Measurements from ENCODE around the gene FLVCR2.

Gene FLVCR2

GRCh38 chr14:75589931-75590330 is 11.5 kb downstream of the FLVCR2 start:
- H3K9ac ChIP-seq (ENCODE audit: low read length), result no peak overlapping the region
- H3K9me2 ChIP-seq (replicated peaks; ENCODE audit: insufficient read depth, low read length), result no peaks in the 10 kb centered on the region
- H4K20me1 ChIP-seq (ENCODE audit: insufficient read depth, low read length), result no peaks in the 10 kb centered on the region
- H3K27ac ChIP-seq (ENCODE audit: low read length), result no peak overlapping the region
- no peak overlapping the region for H3K4me3 ChIP-seq (ENCODE audit: low read length)
- H3K4me1 ChIP-seq (ENCODE audit: low read length), result no peaks in the 10 kb centered on the region
- H3F3A ChIP-seq (ENCODE audit: insufficient read depth, low read length), result no peaks in the 10 kb centered on the region
- TF ChIP-seq EZH2phosphoT487 (IDR thresholded peaks at IDR 0.05; ENCODE audit: low read length) (no peak), EZH2 (optimal IDR thresholded peaks at IDR 0.05; ENCODE audit: low read depth, low read length) (no peak)
- TF ChIP-seq, protein P1, sequence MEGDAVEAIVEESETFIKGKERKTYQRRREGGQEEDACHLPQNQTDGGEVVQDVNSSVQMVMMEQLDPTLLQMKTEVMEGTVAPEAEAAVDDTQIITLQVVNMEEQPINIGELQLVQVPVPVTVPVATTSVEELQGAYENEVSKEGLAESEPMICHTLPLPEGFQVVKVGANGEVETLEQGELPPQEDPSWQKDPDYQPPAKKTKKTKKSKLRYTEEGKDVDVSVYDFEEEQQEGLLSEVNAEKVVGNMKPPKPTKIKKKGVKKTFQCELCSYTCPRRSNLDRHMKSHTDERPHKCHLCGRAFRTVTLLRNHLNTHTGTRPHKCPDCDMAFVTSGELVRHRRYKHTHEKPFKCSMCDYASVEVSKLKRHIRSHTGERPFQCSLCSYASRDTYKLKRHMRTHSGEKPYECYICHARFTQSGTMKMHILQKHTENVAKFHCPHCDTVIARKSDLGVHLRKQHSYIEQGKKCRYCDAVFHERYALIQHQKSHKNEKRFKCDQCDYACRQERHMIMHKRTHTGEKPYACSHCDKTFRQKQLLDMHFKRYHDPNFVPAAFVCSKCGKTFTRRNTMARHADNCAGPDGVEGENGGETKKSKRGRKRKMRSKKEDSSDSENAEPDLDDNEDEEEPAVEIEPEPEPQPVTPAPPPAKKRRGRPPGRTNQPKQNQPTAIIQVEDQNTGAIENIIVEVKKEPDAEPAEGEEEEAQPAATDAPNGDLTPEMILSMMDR (IDR thresholded peaks at IDR 0.05; ENCODE audit: low read length), result no peak
- no peaks in the 10 kb centered on the region for H3K36me3 ChIP-seq (replicated peaks; ENCODE audit: insufficient read depth, low read length)
- no peak overlapping the region for H2AFZ ChIP-seq (ENCODE audit: low read length)
- H3K79me2 ChIP-seq (ENCODE audit: low read length), result no peaks in the 10 kb centered on the region
- no peak overlapping the region for H3K4me2 ChIP-seq (ENCODE audit: low read depth, low read length)
- no peak for DNase-seq
- no peaks in the 10 kb centered on the region for H3K27me3 ChIP-seq (replicated peaks; ENCODE audit: insufficient read depth, low read length)
- no peaks in the 10 kb centered on the region for H3K9me3 ChIP-seq (replicated peaks; ENCODE audit: insufficient read depth, low read length)

DNA sequence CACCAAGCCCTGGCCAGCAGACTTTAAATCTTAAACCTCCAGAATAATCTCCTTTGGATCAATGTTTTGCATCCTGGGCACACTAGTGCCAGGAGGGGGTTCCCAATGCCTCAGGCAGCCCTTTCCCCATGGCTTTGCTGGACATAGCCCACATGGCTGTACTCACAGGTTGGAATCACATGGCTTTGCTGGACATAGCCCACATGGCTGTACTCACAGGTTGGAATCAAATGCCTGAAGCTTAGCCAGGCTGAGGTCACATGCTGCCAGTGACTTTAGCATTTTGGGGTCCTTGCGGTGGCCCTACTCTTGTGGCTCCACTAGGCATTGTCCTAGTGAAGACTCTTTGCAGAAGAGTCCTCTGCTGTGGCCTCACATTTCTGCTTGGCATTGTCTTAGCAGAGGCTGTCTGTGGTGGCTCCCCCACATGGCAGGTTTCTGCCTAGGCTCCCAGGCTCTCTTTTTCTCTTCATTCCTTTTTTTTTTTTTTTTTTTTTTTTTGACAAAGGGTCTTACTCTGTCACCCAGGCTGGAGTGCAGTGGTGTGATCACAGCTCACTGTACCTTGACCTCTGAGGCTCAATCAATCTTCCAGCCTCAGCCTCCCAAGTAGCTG is 13.0 kb downstream of the FLVCR2 start:
- no peak for TF ChIP-seq EZH2phosphoT487 (IDR thresholded peaks at IDR 0.05; ENCODE audit: low read length)
- TF ChIP-seq, protein P1 (IDR thresholded peaks at IDR 0.05; ENCODE audit: low read length), result no peak
- no peak for TF ChIP-seq EZH2 (optimal IDR thresholded peaks at IDR 0.05; ENCODE audit: low read depth, low read length)
- Histone ChIP-seq H3K27me3 (replicated peaks; ENCODE audit: insufficient read depth, low read length) (no peaks in the 10 kb centered on the region), H3K36me3 (replicated peaks; ENCODE audit: insufficient read depth, low read length) (no peaks in the 10 kb centered on the region)

DNA sequence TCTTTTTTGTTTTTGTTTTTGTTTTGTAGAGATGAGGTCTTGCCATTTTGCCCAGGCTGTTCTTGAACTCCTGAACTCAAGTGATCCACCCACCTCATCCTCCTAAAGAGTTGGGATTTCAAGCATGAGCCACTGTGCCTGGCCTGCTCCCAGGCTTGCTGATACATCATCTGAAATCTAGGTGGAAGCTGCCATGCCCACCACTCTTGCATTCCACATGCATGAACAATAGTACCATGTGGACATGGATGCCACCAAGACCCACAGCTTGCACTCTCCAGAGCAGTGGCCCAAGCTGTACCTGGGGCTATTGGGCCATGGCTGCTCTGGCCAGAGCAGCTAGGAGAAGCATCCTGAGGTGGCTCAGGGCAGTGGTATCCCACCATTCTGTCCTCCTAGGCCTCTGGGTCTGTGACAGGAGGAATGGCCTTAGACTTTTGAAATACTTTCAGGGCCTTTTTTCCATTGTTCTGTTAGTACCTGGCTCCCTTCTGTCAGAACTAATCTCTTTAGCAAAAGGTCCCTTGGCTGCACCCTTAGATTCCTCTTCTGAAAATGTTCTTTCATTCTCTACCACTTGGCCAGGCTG is 13.7 kb downstream of the FLVCR2 start:
- no peaks in the 10 kb centered on the region for H3K9me2 ChIP-seq (replicated peaks; ENCODE audit: insufficient read depth, low read length)
- H3K79me2 ChIP-seq (ENCODE audit: low read length), result no peaks in the 10 kb centered on the region
- no peaks in the 10 kb centered on the region for H3F3A ChIP-seq (ENCODE audit: insufficient read depth, low read length)
- no peaks in the 10 kb centered on the region for H3K36me3 ChIP-seq (replicated peaks; ENCODE audit: insufficient read depth, low read length)
- no peaks in the 10 kb centered on the region for H3K27me3 ChIP-seq (replicated peaks; ENCODE audit: insufficient read depth, low read length)
- no peaks in the 10 kb centered on the region for H3K9me3 ChIP-seq (replicated peaks; ENCODE audit: insufficient read depth, low read length)
- no peak overlapping the region for H3K9ac ChIP-seq (ENCODE audit: low read length)
- DNase-seq, result no peak
- no peak for TF ChIP-seq EZH2 (optimal IDR thresholded peaks at IDR 0.05; ENCODE audit: low read depth, low read length)
- no peak for TF ChIP-seq EZH2phosphoT487 (IDR thresholded peaks at IDR 0.05; ENCODE audit: low read length)
- TF ChIP-seq, protein P1 (IDR thresholded peaks at IDR 0.05; ENCODE audit: low read length), result no peak
- no peaks in the 10 kb centered on the region for H3K4me1 ChIP-seq (ENCODE audit: low read length)
- H4K20me1 ChIP-seq (ENCODE audit: insufficient read depth, low read length), result no peaks in the 10 kb centered on the region
- no peak overlapping the region for H3K4me3 ChIP-seq (ENCODE audit: low read length)
- H2AFZ ChIP-seq (ENCODE audit: low read length), result no peak overlapping the region
- H3K27ac ChIP-seq (ENCODE audit: low read length), result no peak overlapping the region
- no peak overlapping the region for H3K4me2 ChIP-seq (ENCODE audit: low read depth, low read length)

More for the DNA sequence above, 13.0 kb downstream of the FLVCR2 start:
- H3K4me2 ChIP-seq (ENCODE audit: low read depth, low read length), result no peak overlapping the region
- H3K4me3 ChIP-seq (ENCODE audit: low read length), result no peak overlapping the region
- no peaks in the 10 kb centered on the region for H3K4me1 ChIP-seq (ENCODE audit: low read length)
- no peak overlapping the region for H2AFZ ChIP-seq (ENCODE audit: low read length)
- H3K9me2 ChIP-seq (replicated peaks; ENCODE audit: insufficient read depth, low read length), result no peaks in the 10 kb centered on the region
- H3K79me2 ChIP-seq (ENCODE audit: low read length), result no peaks in the 10 kb centered on the region
- H4K20me1 ChIP-seq (ENCODE audit: insufficient read depth, low read length), result no peaks in the 10 kb centered on the region
- no peak overlapping the region for H3K9ac ChIP-seq (ENCODE audit: low read length)
- DNase-seq, result no peak
- H3F3A ChIP-seq (ENCODE audit: insufficient read depth, low read length), result no peaks in the 10 kb centered on the region
- H3K9me3 ChIP-seq (replicated peaks; ENCODE audit: insufficient read depth, low read length), result no peaks in the 10 kb centered on the region
- H3K27ac ChIP-seq (ENCODE audit: low read length), result no peak overlapping the region

All from MM.1S (cell line).